AG08395 (cell line): ENCODE measurements around the gene B4GALNT1.
"Not testable (repeated sequence)": the region's sequence is repeated elsewhere in the genome, so short reads cannot be mapped to it uniquely, and the experiment has no call there.

Experiments used
- DNase-seq: peaks from one replicate; pipeline ENCODE4 v3.0.0; 2012; ENCODE audit warnings: mixed read lengths, low spot score

B4GALNT1 gene

GRCh38 chr12:57609101-57609780, 23.8 kb downstream of the B4GALNT1 start:
- no peak for DNase-seq

- no peak for DNase-seq
These were observed 24.9 kb downstream of the B4GALNT1 start for GRCh38 chr12:57607958-57608663.

- DNase-seq: no peak
These were observed 26.2 kb downstream of the B4GALNT1 start for GRCh38 chr12:57606821-57607220.

- DNase-seq: no peak
These were observed 26.6 kb downstream of the B4GALNT1 start for GRCh38 chr12:57606399-57606798.

- no peak for DNase-seq
These were observed 27.1 kb downstream of the B4GALNT1 start for GRCh38 chr12:57605811-57606311.

- peak; percentile 58 for DNase-seq
These were observed 27.8 kb downstream of the B4GALNT1 start for GRCh38 chr12:57604992-57605810.

- DNase-seq: peak; percentile 51
These were observed 28.5 kb downstream of the B4GALNT1 start, which contains the start of gene DTX3 for GRCh38 chr12:57604454-57604991. TSS of gene DTX3 (plus strand) at chr12:57604824. CDS start at chr12:57606518, 1,694 bp downstream.

GRCh38 chr12:57603815-57604453, 29.1 kb downstream of the B4GALNT1 start:
- peak; percentile 59 for DNase-seq

- DNase-seq: no peak
These were observed 29.7 kb downstream of the B4GALNT1 start for GRCh38 chr12:57603324-57603723.

- no peak for DNase-seq
These were observed 30.5 kb downstream of the B4GALNT1 start for GRCh38 chr12:57602544-57602943.

GRCh38 chr12:57600395-57600794, 32.6 kb downstream of the B4GALNT1 start:
- DNase-seq: no peak

- no peak for DNase-seq
These were observed 39.8 kb downstream of the B4GALNT1 start for GRCh38 chr12:57593187-57593586.

GRCh38 chr12:57592551-57593165, 40.3 kb downstream of the B4GALNT1 start:
- no peak for DNase-seq

GRCh38 chr12:57591782-57592325, 41.1 kb downstream of the B4GALNT1 start:
- no peak for DNase-seq

- peak; percentile 73 for DNase-seq
These were observed 41.9 kb downstream of the B4GALNT1 start, which contains the start of gene PIP4K2C for GRCh38 chr12:57590864-57591781. TSS of gene PIP4K2C (plus strand) at chr12:57591192. CDS start at chr12:57591290, 98 bp downstream.

GRCh38 chr12:57590479-57590863, 42.5 kb downstream of the B4GALNT1 start:
- no peak for DNase-seq

- DNase-seq: not testable (repeated sequence)
These were observed 43.9 kb downstream of the B4GALNT1 start for GRCh38 chr12:57588951-57589610.

- no peak for DNase-seq
These were observed 46.1 kb downstream of the B4GALNT1 start for GRCh38 chr12:57586832-57587429.

- no peak for DNase-seq
These were observed 46.9 kb downstream of the B4GALNT1 start for GRCh38 chr12:57586128-57586527.
